Loucy (cell line): Measurements from ENCODE around the gene ZDHHC8.

Experiments
- H2AFZ ChIP-seq: fragments of 200-600 bp; sonication (generic); 2 replicates; pipeline ENCODE4 v1.6.0; 2016; ENCODE audit warnings: antibody characterized with exemption, mild to moderate bottlenecking, low read length, moderate library complexity
- H3F3A ChIP-seq: fragments of 200-600 bp; 2 replicates; pipeline ENCODE4 v1.6.0; 2016; ENCODE audit warnings: antibody characterized with exemption, low read depth, mild to moderate bottlenecking
- H3K27me3 ChIP-seq: fragments of 200-600 bp; sonication (generic); 2 replicates; pipeline ENCODE4 v1.6.1; 2014; ENCODE audit warnings: low read length, mild to moderate bottlenecking; ENCODE audit not compliant: insufficient read depth, poor library complexity, severe bottlenecking
- H3K36me3 ChIP-seq: fragments of 200-600 bp; sonication (generic); 2 replicates; pipeline ENCODE4 v1.6.1; 2016; ENCODE audit warnings: low read length; ENCODE audit not compliant: insufficient read depth
- H3K4me1 ChIP-seq: fragments of 200-600 bp; sonication (generic); 2 replicates; pipeline ENCODE4 v1.5.1; 2014; ENCODE audit warnings: low read length, mild to moderate bottlenecking; ENCODE audit not compliant: insufficient read depth, poor library complexity, severe bottlenecking
- H3K4me2 ChIP-seq: fragments of 200-600 bp; sonication (generic); 2 replicates; pipeline ENCODE4 v1.6.0; 2014; ENCODE audit warnings: antibody characterized with exemption, low read length, low read depth, mild to moderate bottlenecking; ENCODE audit not compliant: poor library complexity, severe bottlenecking
- H3K4me3 ChIP-seq: fragments of 200-600 bp; sonication (generic); 2 replicates; pipeline ENCODE4 v1.5.1; 2014; ENCODE audit warnings: low read length, mild to moderate bottlenecking, mixed read lengths; ENCODE audit not compliant: poor library complexity, severe bottlenecking
- H3K79me2 ChIP-seq: fragments of 200-600 bp; sonication (generic); 2 replicates; pipeline ENCODE4 v1.6.1; 2014; ENCODE audit warnings: low read length; ENCODE audit not compliant: insufficient read depth
- H3K9ac ChIP-seq: fragments of 200-600 bp; sonication (generic); 2 replicates; pipeline ENCODE4 v1.6.0; 2014; ENCODE audit warnings: mild to moderate bottlenecking, low read depth, low read length, moderate library complexity; ENCODE audit not compliant: poor library complexity, severe bottlenecking
- H3K9me2 ChIP-seq: fragments of 200-600 bp; sonication (generic); replicated peaks from 2 replicates; pipeline ENCODE4 v1.6.1; 2016; ENCODE audit warnings: low read depth, low read length, mixed read lengths
- H3K9me3 ChIP-seq: fragments of 200-600 bp; sonication (generic); 2 replicates; pipeline ENCODE4 v1.6.1; 2014; ENCODE audit warnings: mild to moderate bottlenecking, antibody characterized with exemption, low read length, low read depth; ENCODE audit not compliant: insufficient read depth
- H4K20me1 ChIP-seq: fragments of 200-600 bp; sonication (generic); 2 replicates; pipeline ENCODE4 v1.6.0; 2014; ENCODE audit warnings: antibody characterized with exemption, low read length, mild to moderate bottlenecking; ENCODE audit not compliant: insufficient read depth, poor library complexity, severe bottlenecking
- EZH2phosphoT487 ChIP-seq: fragments of 200-600 bp; IDR thresholded peaks from 2 replicates; pipeline ENCODE4 v1.6.1; 2018; ENCODE audit warnings: antibody characterized with exemption, mild to moderate bottlenecking, moderate library complexity, borderline replicate concordance
- TF ChIP-seq, protein P1 (sequence below): fragments of 200-600 bp; sonication (generic); conservative IDR thresholded peaks from 2 replicates; pipeline ENCODE4 v1.5.1; 2014; ENCODE audit warnings: mild to moderate bottlenecking, antibody characterized with exemption, low read length

ZDHHC8 gene

DNA sequence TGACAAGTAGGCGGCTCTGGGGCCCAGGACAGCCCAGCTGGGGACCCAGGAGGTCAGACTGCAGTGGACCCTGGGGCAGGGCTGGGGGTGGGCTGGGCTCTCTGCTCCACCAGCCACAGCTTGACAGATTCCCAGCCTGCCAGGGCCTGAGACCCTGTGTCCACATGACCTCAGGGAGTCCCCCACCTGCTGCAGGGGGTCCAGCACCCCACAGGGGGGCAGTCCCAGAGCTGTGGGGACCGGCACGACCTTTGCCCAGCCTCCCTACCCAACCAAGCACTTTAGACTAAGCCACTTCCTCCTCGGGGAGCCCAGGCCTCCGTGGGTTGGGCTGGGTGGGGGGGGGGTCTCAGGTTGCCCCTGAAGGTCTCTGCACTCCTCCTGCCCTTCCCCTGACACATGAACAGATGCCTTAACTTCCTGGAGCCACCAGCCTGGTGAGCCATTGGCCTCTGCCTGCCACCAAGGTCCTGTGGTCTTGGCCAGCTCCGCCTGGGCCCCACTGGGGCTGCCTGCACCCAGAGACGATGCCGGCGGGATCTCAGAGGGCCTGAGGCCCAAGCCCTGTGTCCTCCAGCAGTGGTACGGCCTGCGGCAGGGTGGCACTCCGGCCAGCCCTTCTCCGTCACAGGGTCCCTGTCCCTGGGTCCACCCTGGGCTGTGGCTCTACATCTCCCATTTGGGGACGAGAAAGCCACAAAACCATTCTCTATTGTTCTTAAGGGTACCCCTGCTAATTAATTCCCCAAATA, 15.8 kb downstream of the ZDHHC8 start:
- Histone ChIP-seq H2AFZ (no peak overlapping the region), H3K9ac (peak overlapping the region; percentile 32), H4K20me1 (no peaks in the 10 kb centered on the region), H3K36me3 (no peaks in the 10 kb centered on the region), H3K27me3 (no peaks in the 10 kb centered on the region), H3K79me2 (no peaks in the 10 kb centered on the region), H3K9me3 (no peaks in the 10 kb centered on the region), H3K4me1 (peaks cover 12% of the 10 kb centered on the region), H3K4me2 (peak overlapping the region; percentile 50), H3K9me2 (no peaks in the 10 kb centered on the region), H3K4me3 (no peak overlapping the region), H3F3A (no peaks in the 10 kb centered on the region)
- TF ChIP-seq, protein P1, sequence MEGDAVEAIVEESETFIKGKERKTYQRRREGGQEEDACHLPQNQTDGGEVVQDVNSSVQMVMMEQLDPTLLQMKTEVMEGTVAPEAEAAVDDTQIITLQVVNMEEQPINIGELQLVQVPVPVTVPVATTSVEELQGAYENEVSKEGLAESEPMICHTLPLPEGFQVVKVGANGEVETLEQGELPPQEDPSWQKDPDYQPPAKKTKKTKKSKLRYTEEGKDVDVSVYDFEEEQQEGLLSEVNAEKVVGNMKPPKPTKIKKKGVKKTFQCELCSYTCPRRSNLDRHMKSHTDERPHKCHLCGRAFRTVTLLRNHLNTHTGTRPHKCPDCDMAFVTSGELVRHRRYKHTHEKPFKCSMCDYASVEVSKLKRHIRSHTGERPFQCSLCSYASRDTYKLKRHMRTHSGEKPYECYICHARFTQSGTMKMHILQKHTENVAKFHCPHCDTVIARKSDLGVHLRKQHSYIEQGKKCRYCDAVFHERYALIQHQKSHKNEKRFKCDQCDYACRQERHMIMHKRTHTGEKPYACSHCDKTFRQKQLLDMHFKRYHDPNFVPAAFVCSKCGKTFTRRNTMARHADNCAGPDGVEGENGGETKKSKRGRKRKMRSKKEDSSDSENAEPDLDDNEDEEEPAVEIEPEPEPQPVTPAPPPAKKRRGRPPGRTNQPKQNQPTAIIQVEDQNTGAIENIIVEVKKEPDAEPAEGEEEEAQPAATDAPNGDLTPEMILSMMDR = no peak
- TF ChIP-seq EZH2phosphoT487 = no peak

DNA sequence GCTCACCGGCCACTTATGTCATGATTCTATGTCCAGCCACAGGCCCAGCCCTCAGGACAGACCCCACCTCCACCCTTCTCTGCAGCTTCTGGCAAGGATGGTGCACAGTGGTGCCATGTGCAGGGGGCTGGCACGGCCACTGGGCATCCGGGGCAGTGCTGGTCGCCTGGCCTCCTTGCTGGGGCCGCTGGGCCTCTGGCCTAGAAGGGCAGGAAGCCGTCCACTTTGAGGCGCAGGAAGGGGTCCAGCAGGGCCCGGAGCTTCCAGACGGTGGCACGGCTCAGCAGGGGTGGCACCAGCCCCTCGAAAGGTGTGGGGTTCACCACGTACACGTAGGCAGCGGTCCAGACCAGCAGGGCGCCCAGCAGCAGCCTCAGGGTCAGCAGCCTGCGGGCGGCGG, 16.8 kb downstream of the ZDHHC8 start:
- H3K9me2 ChIP-seq = no peaks in the 10 kb centered on the region
- no peak overlapping the region for H2AFZ ChIP-seq
- H3K27me3 ChIP-seq = no peaks in the 10 kb centered on the region
- H3K79me2 ChIP-seq = no peaks in the 10 kb centered on the region
- H3K4me1 ChIP-seq = peaks cover 12% of the 10 kb centered on the region
- H3K9me3 ChIP-seq = no peaks in the 10 kb centered on the region
- H3K36me3 ChIP-seq = no peaks in the 10 kb centered on the region
- H3F3A ChIP-seq = no peaks in the 10 kb centered on the region
- no peak overlapping the region for H3K9ac ChIP-seq
- no peaks in the 10 kb centered on the region for H4K20me1 ChIP-seq
- H3K4me2 ChIP-seq = no peak overlapping the region
- no peak overlapping the region for H3K4me3 ChIP-seq
- TF ChIP-seq EZH2phosphoT487 = no peak
- TF ChIP-seq, protein P1 = no peak

DNA sequence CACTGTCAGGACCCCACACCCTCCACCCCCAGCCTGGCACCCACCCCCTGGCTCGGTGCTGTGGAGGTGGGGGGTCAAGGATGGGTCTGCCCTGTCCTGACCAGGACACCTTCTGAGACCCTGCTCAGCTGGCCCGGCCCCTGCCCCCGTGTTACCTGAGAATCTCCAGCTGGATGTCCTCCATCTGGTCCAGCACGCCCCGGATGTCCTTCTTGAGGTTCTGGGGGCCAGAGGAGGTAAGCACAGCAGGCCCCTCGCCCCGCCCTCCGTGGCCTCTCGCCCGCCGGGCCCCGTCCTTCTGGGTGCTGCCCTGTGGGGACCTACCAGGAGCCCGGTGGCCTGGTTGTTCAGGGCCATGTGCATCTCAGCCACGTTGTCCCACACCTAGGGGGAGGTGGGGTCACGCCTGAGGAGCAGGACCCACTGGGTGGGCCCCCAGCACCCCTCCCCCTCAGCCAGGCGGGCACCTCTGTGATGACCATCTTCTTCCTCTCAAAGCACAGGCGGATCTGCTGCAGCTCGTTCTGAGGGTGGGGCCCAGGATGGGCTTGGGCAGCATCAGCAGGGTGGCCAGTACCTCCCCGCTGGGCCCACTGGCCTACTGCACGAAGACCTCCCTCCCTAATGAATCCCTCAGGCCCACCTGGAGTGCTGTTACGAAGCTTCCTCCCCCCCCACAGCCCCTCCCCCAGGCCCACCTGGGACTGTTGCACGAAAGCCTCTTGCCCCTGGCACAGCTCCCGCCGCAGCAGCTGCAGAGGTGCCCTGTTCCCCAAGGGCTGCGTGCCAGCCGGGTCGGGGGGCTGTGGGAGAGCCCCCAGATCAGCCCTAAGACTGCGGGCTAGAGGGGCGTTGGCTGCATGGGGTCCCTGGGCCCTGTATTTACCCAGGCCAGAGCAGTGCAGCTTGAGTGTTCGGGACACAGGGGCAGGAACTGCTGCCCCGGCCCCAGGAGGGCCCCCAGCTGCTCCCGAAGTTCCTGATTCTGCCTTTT, 17.9 kb downstream of the ZDHHC8 start:
- Histone ChIP-seq H3K4me2 (no peak overlapping the region), H3K4me1 (peaks cover 12% of the 10 kb centered on the region), H2AFZ (no peak overlapping the region), H3K9me3 (no peaks in the 10 kb centered on the region), H3K9ac (no peak overlapping the region), H3K4me3 (no peak overlapping the region), H3K27me3 (no peaks in the 10 kb centered on the region), H3K36me3 (no peaks in the 10 kb centered on the region), H4K20me1 (no peaks in the 10 kb centered on the region), H3F3A (no peaks in the 10 kb centered on the region), H3K9me2 (no peaks in the 10 kb centered on the region), H3K79me2 (no peaks in the 10 kb centered on the region)
- TF ChIP-seq EZH2phosphoT487 = no peak
- TF ChIP-seq, protein P1 = no peak
